Subcutaneous abdominal adipose tissue (tissue), 5 donors: ENCODE data around the gene NR1D1.

Experiments used
- H3K27ac ChIP-seq: one replicate; pipeline ENCODE4 v1.7.0; 2013; ENCODE audit warnings: low read depth, mild to moderate bottlenecking, inconsistent platforms, low read length, moderate library complexity
- H3K27me3 ChIP-seq, 5 donors: one replicate each; pipeline ENCODE4 v1.7.0; 2013; ENCODE audit warnings: low read length in 5 of 5, inconsistent platforms in 1 of 5; ENCODE audit not compliant: control insufficient read depth in 5 of 5, insufficient read depth in 4 of 5
- H3K36me3 ChIP-seq, 5 donors: one replicate each; pipeline ENCODE4 v1.7.0; 2013; ENCODE audit warnings: low read length in 5 of 5; ENCODE audit not compliant: control insufficient read depth in 5 of 5, insufficient read depth in 5 of 5
- H3K4me1 ChIP-seq, 5 donors: one replicate each; pipeline ENCODE4 v1.7.0; 2013; ENCODE audit warnings: low read length in 5 of 5, mild to moderate bottlenecking in 3 of 5, moderate library complexity in 1 of 5; ENCODE audit not compliant: control insufficient read depth in 5 of 5, insufficient read depth in 5 of 5
- H3K4me3 ChIP-seq, 5 donors: one replicate each; pipeline ENCODE4 v1.7.0; 2013; ENCODE audit warnings: low read length in 5 of 5, low read depth in 1 of 5
- H3K9ac ChIP-seq, 5 donors: one replicate each; pipeline ENCODE4 v1.7.0; 2013; ENCODE audit warnings: low read length in 5 of 5, mild to moderate bottlenecking in 4 of 5, moderate library complexity in 3 of 5
- H3K9me3 ChIP-seq, 5 donors: one replicate each; pipeline ENCODE4 v1.7.0; 2013; ENCODE audit warnings: low read length in 5 of 5; ENCODE audit not compliant: control insufficient read depth in 5 of 5
- donor health status: healthy.
- donor health status: healthy.
- donor health status: healthy.
- donor health status: healthy.
- donor health status: healthy.

NR1D1 gene

DNA sequence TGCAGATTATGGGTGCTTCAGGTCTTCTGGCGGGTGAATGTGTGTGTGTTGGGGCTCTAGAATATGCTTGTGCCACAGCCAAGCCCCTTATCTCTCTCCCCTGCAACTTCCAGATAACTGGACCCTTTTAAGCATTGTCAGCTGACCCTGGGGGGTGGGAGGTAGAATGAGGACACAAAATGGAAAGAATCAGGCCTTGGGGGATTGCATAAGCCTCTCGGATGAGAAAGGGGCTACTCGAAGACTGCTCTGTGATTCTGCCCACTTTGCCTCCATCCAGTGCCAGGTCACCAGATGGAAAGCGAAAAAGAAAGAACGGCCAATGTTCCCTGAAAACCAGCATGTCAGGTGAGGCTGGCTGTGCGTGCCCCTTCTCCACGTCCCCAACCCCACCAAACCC is 23.8 kb downstream of the NR1D1 start:
- H3K27ac ChIP-seq: peak overlapping the region; percentile 91
- peak overlapping the region in 3 of 5 donors; percentile 11 to 36 (median 20) for H3K9ac ChIP-seq
- H3K4me3 ChIP-seq: no peak overlapping the region
- H3K4me1 ChIP-seq: peaks cover 31 to 55% (median 53%) of the 10 kb centered on the region in 5 donors
- H3K9me3 ChIP-seq: no peaks in the 10 kb centered on the region
- peaks cover 0 to 57% (median 42%) of the 10 kb centered on the region in 5 donors for H3K36me3 ChIP-seq
- no peaks in the 10 kb centered on the region for H3K27me3 ChIP-seq

DNA sequence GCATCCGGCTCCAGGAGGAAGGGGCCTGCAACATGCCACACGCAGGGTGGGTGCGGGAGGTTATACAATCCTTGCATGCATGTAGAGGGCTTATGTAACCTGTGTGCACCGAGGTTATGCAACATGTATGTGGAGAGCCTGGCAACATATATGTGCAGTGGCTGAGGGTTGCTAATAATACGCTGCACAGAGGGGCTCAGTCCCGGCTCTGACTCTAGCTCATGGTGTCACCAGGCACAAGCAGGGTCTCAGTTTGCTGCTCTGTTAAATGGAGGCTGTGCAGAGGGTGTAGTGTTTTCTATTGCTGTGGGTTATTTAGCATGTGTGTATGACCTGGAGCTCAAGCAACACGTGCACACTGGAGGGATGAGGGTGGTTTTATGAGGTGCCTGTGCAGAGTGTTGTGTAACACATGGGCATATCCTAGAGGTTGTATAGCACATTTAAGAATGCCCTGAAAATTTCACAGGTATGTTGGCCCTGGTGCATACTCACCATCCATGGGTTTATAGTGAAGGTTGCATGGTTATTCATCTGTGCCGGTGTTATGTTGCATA is 24.4 kb downstream of the NR1D1 start:
- Histone ChIP-seq H3K36me3 (peaks cover 0 to 52% (median 38%) of the 10 kb centered on the region in 5 donors), H3K4me3 (peak overlapping the region; percentile 38 to 56 (median 51)), H3K4me1 (peaks cover 33 to 60% (median 59%) of the 10 kb centered on the region in 5 donors), H3K27me3 (no peaks in the 10 kb centered on the region), H3K9ac (peak overlapping the region in 4 of 5 donors; percentile 31 to 61 (median 42)), H3K27ac (peak overlapping the region; percentile 91), H3K9me3 (no peaks in the 10 kb centered on the region)

DNA sequence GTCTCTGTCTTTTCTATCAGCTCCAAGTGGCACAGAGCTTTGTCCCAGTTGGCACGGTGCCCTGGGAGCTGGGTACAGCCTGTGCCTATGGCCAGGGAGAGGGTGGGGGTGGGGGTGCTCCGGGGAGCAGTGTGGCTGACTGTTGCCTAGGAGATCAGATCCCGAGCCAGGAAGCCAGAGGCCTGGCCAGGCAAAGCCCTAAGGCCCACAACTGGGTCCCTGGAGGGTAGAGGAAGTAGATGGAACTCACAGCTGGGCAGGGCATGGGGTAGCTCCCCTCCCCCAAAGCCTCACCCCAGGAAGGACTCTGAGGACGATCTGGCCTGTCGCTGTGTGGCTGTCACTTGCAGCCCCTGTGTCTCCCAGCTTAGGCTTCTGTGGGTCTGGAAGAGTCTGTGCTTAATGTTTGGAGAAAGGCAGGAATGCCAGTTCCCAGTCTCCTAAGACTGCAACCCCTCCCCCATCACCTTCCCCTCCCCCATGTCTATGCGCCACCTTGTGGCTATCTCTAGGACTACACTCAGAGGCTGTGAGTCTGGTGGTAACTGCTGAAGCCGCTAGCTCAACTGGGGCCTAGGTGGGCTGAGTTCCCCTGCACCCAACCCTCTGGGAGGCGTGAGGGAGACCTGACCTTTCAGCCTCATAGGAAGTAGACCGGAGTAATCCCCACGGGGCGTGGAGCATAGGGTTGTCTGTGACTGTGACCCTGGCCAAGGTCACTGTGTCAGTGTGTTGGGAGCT is 25.0 kb downstream of the NR1D1 start:
- Histone ChIP-seq H3K9ac (peak overlapping the region; percentile 19 to 61 (median 41)), H3K36me3 (peaks cover 0 to 48% (median 35%) of the 10 kb centered on the region in 5 donors), H3K4me1 (peaks cover 35 to 67% (median 66%) of the 10 kb centered on the region in 5 donors), H3K27ac (peak overlapping the region; percentile 91), H3K9me3 (no peaks in the 10 kb centered on the region), H3K4me3 (peak overlapping the region; percentile 38 to 56 (median 51)), H3K27me3 (no peaks in the 10 kb centered on the region)

DNA sequence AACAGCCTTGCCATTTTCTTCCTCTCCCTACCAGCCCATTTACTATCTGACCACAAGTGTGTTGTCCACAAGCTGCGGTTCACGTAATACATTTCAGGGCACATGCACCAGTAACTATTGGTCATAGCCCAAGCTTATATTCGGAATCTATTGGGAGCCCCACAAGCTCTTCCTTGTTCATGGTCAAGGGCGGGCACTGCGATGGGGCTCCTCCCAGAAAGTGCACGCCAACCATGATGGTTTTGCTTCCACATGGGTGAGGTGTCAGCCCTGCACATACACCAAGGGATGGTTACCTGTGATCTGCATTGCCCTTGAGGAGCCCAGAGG is 25.6 kb downstream of the NR1D1 start:
- no peaks in the 10 kb centered on the region for H3K27me3 ChIP-seq
- H3K9ac ChIP-seq: peak overlapping the region in 1 of 5 donors; percentile 19
- peak overlapping the region in 3 of 5 donors; percentile 7 to 56 (median 51) for H3K4me3 ChIP-seq
- H3K4me1 ChIP-seq: peaks cover 39 to 72% (median 71%) of the 10 kb centered on the region in 5 donors
- H3K9me3 ChIP-seq: no peaks in the 10 kb centered on the region
- peak overlapping the region; percentile 91 for H3K27ac ChIP-seq
- peaks cover 0 to 43% (median 35%) of the 10 kb centered on the region in 5 donors for H3K36me3 ChIP-seq

DNA sequence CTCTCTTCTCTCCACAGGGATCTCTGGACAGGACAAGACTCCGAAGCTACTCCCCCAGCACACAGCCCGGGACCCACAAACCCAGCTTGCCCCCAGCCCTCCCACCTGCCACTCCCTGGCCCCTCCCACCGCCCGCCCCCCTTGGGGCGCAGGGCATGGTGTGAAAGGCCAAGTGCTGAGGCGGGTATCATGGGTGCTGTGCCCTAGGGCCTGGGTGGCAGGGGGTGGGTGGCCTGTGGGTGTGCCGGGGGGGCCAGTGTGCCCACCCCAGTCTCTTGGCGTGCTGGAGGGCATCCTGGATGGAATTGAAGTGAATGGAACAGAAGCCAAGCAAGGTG is 26.2 kb downstream of the NR1D1 start:
- H3K27ac ChIP-seq: peak overlapping the region; percentile 91
- no peaks in the 10 kb centered on the region for H3K9me3 ChIP-seq
- H3K36me3 ChIP-seq: peaks cover 0 to 42% (median 31%) of the 10 kb centered on the region in 5 donors
- H3K9ac ChIP-seq: peak overlapping the region in 1 of 5 donors; percentile 35
- H3K27me3 ChIP-seq: no peaks in the 10 kb centered on the region
- no peak overlapping the region for H3K4me3 ChIP-seq
- H3K4me1 ChIP-seq: peaks cover 45 to 79% (median 78%) of the 10 kb centered on the region in 5 donors

DNA sequence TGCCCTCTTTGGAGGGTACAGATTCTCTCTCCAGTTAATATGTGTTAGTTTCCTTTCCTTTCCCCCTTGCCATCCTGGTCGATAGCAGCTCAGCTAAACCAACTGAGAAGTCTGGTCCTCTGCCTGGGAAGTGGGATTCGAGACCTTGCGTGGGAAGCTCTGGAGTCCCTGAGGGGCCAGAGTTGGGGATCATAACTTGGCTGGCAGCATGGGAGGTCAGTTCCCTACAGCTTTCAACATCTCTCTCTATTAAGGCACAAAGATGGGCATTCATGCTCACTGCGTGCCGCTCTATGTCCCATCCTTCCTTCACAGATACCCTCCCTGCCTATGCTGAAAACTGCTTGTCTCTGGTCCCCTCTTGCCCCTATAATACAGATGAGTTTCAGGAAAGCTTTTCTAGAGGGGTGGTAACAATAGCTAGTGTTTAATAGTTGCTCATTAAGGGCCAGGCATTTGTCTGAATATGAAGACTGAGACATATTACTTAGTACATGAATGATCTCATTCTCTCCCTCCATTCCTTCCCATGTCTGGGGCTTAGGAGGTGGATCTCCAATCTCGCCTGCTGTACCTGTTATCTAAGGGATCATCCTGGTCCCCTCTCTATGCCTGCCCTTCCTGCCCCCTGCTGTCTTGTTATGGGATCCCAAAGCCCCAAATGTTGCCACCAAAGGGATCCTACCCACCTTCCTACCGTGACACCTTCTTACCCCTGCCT is 26.8 kb downstream of the NR1D1 start:
- Histone ChIP-seq H3K9ac (peak overlapping the region in 1 of 5 donors; percentile 35), H3K36me3 (peaks cover 0 to 38% (median 28%) of the 10 kb centered on the region in 5 donors), H3K27ac (peak overlapping the region; percentile 91), H3K27me3 (no peaks in the 10 kb centered on the region), H3K4me3 (peak overlapping the region in 2 of 5 donors; percentile 13 to 31), H3K4me1 (peaks cover 50 to 85% (median 83%) of the 10 kb centered on the region in 5 donors), H3K9me3 (no peaks in the 10 kb centered on the region)

DNA sequence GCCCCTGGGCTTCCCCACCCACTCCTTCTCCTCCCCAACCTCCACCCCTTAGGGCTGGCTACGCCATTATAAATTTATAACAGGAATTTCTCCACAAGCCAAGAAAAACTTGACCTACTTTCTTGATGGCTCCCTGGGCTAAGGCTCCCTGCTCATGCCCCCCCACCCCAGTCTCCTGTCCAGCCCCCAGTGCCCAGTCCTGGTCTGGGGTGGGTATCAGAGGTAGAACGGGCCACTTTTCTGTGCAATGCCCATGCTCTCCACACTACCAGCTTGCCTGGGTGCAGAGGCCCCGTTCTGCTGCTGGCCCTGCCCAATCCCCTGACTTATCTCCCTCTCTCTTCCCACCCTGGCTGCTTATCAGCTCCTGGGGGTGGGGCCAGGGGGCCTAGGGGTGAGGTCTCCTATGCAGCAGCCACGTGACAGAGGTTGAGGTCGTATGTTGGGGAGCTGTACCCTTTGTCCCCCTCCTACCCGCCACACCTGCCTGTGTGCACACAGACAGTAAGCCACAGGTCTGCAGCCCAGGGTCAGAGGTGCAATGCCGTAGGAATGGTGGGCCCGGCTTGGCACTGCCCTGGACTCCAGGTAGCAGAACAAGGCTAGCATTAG is 27.5 kb downstream of the NR1D1 start:
- H3K9me3 ChIP-seq: no peaks in the 10 kb centered on the region
- H3K4me3 ChIP-seq: peak overlapping the region in 1 of 5 donors; percentile 61
- peaks cover 0 to 30% (median 23%) of the 10 kb centered on the region in 5 donors for H3K36me3 ChIP-seq
- no peaks in the 10 kb centered on the region for H3K27me3 ChIP-seq
- peaks cover 55 to 92% (median 91%) of the 10 kb centered on the region in 5 donors for H3K4me1 ChIP-seq
- H3K27ac ChIP-seq: peak overlapping the region; percentile 91
- peak overlapping the region in 3 of 5 donors; percentile 45 to 65 (median 63) for H3K9ac ChIP-seq

DNA sequence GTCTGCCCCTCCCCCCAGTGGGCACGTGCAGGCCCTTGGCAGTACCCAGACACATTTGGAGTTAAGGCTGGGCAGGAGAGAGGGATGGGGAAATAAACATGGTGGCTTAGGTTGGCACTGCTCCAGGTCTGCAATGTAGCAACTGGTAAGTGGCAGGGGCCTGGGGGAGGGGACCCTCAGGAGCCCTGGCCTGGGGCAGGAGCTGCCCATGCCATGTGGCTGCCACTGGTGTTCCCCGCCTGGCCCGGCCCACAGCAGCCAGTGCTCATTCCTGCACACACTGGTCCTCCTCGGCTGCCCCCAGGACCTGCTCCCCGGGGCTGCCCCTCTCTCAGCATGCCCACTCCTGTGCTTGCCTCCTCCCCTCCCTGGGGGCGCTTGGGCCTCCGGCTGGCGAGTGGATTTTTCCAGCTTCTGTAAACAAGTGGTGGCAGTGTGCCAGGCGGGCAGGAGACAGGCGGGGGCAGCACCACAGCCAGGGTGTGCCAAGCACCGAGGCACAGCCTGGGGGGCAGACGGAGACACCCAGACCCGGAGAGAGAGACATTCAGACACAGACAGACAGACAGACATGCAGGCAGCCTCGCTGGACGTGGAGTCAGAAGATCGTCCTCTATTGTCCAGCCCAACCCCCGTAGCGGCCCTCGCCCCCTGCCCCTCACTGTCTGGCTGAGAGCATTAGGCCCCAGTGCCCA is 28.2 kb downstream of the NR1D1 start:
- Histone ChIP-seq H3K4me1 (peaks cover 58 to 99% (median 97%) of the 10 kb centered on the region in 5 donors), H3K4me3 (peak overlapping the region in 4 of 5 donors; percentile 17 to 66 (median 42)), H3K36me3 (peaks cover 0 to 27% (median 18%) of the 10 kb centered on the region in 5 donors), H3K27me3 (no peaks in the 10 kb centered on the region), H3K9ac (peak overlapping the region in 4 of 5 donors; percentile 8 to 65 (median 54)), H3K27ac (peak overlapping the region; percentile 91), H3K9me3 (no peaks in the 10 kb centered on the region)

DNA sequence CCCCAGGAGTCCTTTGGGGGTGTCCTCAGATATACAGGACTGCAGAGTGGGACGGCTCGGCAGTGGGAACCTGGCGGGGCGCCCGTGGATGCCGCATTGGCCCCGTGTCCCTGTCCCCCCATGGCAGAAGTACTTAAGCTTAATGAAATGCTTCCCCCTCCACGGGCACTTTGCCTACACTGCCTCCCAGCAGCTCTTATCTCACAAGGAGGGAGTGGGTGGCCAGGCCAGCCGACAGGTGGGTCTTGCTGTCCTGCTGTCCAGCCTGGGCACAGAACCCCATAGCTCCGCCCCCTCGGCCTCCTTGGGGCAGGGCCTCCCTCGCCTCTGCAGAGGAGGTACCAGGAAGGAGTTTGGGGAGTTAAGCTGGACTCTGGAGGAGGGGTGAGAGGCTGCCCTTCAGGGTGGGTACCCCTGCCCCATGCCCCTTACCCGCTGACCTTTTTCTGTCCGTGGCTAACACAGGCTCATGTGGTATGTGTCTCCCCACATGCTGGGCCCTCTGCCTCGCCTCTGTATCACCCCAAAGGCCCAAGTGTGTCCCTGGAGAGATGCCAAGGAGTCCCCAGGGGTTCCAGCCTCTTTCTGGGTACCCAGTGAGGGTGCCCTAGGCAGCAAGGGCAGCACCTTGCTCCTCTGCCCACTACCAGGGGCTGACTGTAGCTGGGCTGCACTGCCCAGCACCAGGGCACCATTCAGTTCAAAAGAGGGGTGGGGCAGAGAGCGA is 28.9 kb downstream of the NR1D1 start:
- Histone ChIP-seq H3K4me1 (peaks cover 58 to 100% (median 98%) of the 10 kb centered on the region in 5 donors), H3K36me3 (peaks cover 0 to 20% (median 11%) of the 10 kb centered on the region in 5 donors), H3K27ac (peak overlapping the region; percentile 91), H3K27me3 (no peaks in the 10 kb centered on the region), H3K9ac (peak overlapping the region in 4 of 5 donors; percentile 48 to 72 (median 67)), H3K9me3 (no peaks in the 10 kb centered on the region), H3K4me3 (peak overlapping the region; percentile 29 to 66 (median 59))
